Left ventricle myocardium inferior (tissue), 1 donor: ENCODE measurements around the gene CRIM1. TPM values are rescaled to one million over a fixed set of nuclear protein-coding genes. Genes with fewer than 3 reads are reported as not detected.

ENCODE experiments used
- DNase-seq: peaks from one replicate; pipeline ENCODE4 v3.0.0-alpha.2; 2020
- H3K27ac ChIP-seq: fragments of 200-600 bp; replicated peaks from 2 replicates; pipeline ENCODE4 v1.8.0; 2021
- H3K27me3 ChIP-seq: fragments of 200-600 bp; 2 replicates; pipeline ENCODE4 v1.8.0; 2021; ENCODE audit warnings: low read depth
- H3K36me3 ChIP-seq: fragments of 200-600 bp; 2 replicates; pipeline ENCODE4 v1.8.0; 2021
- H3K4me1 ChIP-seq: fragments of 200-600 bp; 2 replicates; pipeline ENCODE4 v1.8.0; 2021
- H3K4me3 ChIP-seq: fragments of 200-600 bp; 2 replicates; pipeline ENCODE4 v1.8.0; 2021; ENCODE audit warnings: mild to moderate bottlenecking, moderate library complexity
- H3K9me3 ChIP-seq: fragments of 200-600 bp; replicated peaks from 2 replicates; pipeline ENCODE4 v1.8.0; 2021
- CTCF ChIP-seq: fragments of 200-600 bp; IDR thresholded peaks from 2 replicates; pipeline ENCODE4 v1.8.0; 2021; ENCODE audit warnings: antibody characterized with exemption, mild to moderate bottlenecking, borderline replicate concordance
- intact Hi-C: fragments of 100-400 bp; cut with micrococcal nuclease; formaldehyde crosslinking; loops from one replicate; pipeline ENCODE4 v1.11.0; 2022
- total RNA-seq: library from RNA; stranded (reverse); fragmentation: NEBNext Ultra II Directional; extraction: Animal tissue kit (Norgen Biotek cat#: 25700); gene quantifications from one replicate; pipeline ENCODE4 v1.2.1, GENCODE V29; 2021
- donor health status: DM: no; HTN: yes; CAD: no; lungs with severe emphysema.

CRIM1 gene
- total RNA-seq, 1 donor from 2014 or later, result 45.6 TPM

GRCh38 chr2:36564377-36564930 lies 208.9 kb downstream of the CRIM1 start:
- Histone ChIP-seq H3K9me3 (no peaks in the 10 kb centered on the region), H3K36me3 (peaks cover 20% of the 10 kb centered on the region), H3K4me1 (peaks cover 39% of the 10 kb centered on the region), H3K27ac (no peak overlapping the region), H3K4me3 (no peak overlapping the region), H3K27me3 (no peaks in the 10 kb centered on the region)
- TF ChIP-seq CTCF, result no peak
- intact Hi-C loops, result no loop called here
- DNase-seq, result no peak

GRCh38 chr2:36565712-36566111 lies 210.1 kb downstream of the CRIM1 start:
- H3K27ac ChIP-seq, result no peak overlapping the region
- intact Hi-C loops, result no loop called here
- no peak for DNase-seq
- TF ChIP-seq CTCF, result no peak
- H3K9me3 ChIP-seq, result no peaks in the 10 kb centered on the region
- no peak overlapping the region for H3K4me3 ChIP-seq
- H3K27me3 ChIP-seq, result no peaks in the 10 kb centered on the region
- peaks cover 41% of the 10 kb centered on the region for H3K4me1 ChIP-seq
- H3K36me3 ChIP-seq, result peaks cover 13% of the 10 kb centered on the region

- no peak for DNase-seq
- peaks cover 11% of the 10 kb centered on the region for H3K36me3 ChIP-seq
- no peaks in the 10 kb centered on the region for H3K9me3 ChIP-seq
- intact Hi-C loops, result no loop called here
- H3K4me3 ChIP-seq, result no peak overlapping the region
- H3K27me3 ChIP-seq, result no peaks in the 10 kb centered on the region
- H3K27ac ChIP-seq, result no peak overlapping the region
- H3K4me1 ChIP-seq, result peaks cover 34% of the 10 kb centered on the region
- no peak for TF ChIP-seq CTCF
These were observed 211.3 kb downstream of the CRIM1 start for GRCh38 chr2:36566887-36567286.

- H3K9me3 ChIP-seq, result no peaks in the 10 kb centered on the region
- no peak for DNase-seq
- no peak overlapping the region for H3K27ac ChIP-seq
- H3K27me3 ChIP-seq, result no peaks in the 10 kb centered on the region
- H3K4me1 ChIP-seq, result peaks cover 26% of the 10 kb centered on the region
- peaks cover 11% of the 10 kb centered on the region for H3K36me3 ChIP-seq
- H3K4me3 ChIP-seq, result no peak overlapping the region
- no peak for TF ChIP-seq CTCF
- intact Hi-C loops, result no loop called here
These were observed 212.3 kb downstream of the CRIM1 start for GRCh38 chr2:36567711-36568408.

- H3K4me1 ChIP-seq, result peaks cover 19% of the 10 kb centered on the region
- intact Hi-C loops, result no loop called here
- no peak for DNase-seq
- H3K9me3 ChIP-seq, result no peaks in the 10 kb centered on the region
- no peak overlapping the region for H3K27ac ChIP-seq
- H3K4me3 ChIP-seq, result no peak overlapping the region
- H3K36me3 ChIP-seq, result peaks cover 11% of the 10 kb centered on the region
- H3K27me3 ChIP-seq, result no peaks in the 10 kb centered on the region
- no peak for TF ChIP-seq CTCF
These were observed 213.1 kb downstream of the CRIM1 start for GRCh38 chr2:36568516-36569246.
